Liver (tissue), 3 donors: Measurements from ENCODE around the gene HPCA.

Source experiments
- EGR1 ChIP-seq, 2 donors: IDR thresholded peaks; 2 replicates each; pipeline ENCODE4 v1.6.1; 2016 to 2018; ENCODE audit warnings: antibody characterized with exemption in 2 of 2, low read depth in 2 of 2
- FOXA1 ChIP-seq: IDR thresholded peaks from 2 replicates; pipeline ENCODE4 v1.6.1; 2016; ENCODE audit warnings: antibody characterized with exemption
- FOXA2 ChIP-seq: IDR thresholded peaks from 2 replicates; pipeline ENCODE4 v1.6.1; 2016; ENCODE audit warnings: antibody characterized with exemption
- GABPA ChIP-seq, 2 donors: IDR thresholded peaks in 1 of 2; conservative IDR thresholded peaks in 1 of 2; 2 replicates each; pipeline ENCODE4 v1.6.1; 2016; ENCODE audit warnings: antibody characterized with exemption in 2 of 2, mild to moderate bottlenecking in 1 of 2, moderate library complexity in 1 of 2
- HNF4A ChIP-seq, 2 donors: conservative IDR thresholded peaks; 2 replicates each; pipeline ENCODE4 v1.6.1; 2016; ENCODE audit warnings: antibody characterized with exemption in 2 of 2, mild to moderate bottlenecking in 2 of 2
- JUND ChIP-seq, 2 donors: IDR thresholded peaks; 2 replicates each; pipeline ENCODE4 v1.6.1; 2016; ENCODE audit warnings: antibody characterized with exemption in 2 of 2
- RAD21 ChIP-seq, 2 donors: IDR thresholded peaks; 2 replicates each; pipeline ENCODE4 v1.6.1; 2016; ENCODE audit warnings: antibody characterized with exemption in 2 of 2, mild to moderate bottlenecking in 2 of 2
- SP1 ChIP-seq: IDR thresholded peaks from 2 replicates; pipeline ENCODE4 v1.6.1; 2018; ENCODE audit warnings: antibody characterized with exemption, mild to moderate bottlenecking
- TAF1 ChIP-seq: conservative IDR thresholded peaks from 2 replicates; pipeline ENCODE4 v1.6.1; 2016; ENCODE audit warnings: antibody characterized with exemption, mild to moderate bottlenecking
- YY1 ChIP-seq: IDR thresholded peaks from 2 replicates; pipeline ENCODE4 v1.6.1; 2016; ENCODE audit warnings: antibody characterized with exemption, mild to moderate bottlenecking
- TF ChIP-seq, protein P1 (sequence below): fragments of 150-350 bp; IDR thresholded peaks from 2 replicates; pipeline ENCODE4 v1.5.1; 2017; ENCODE audit warnings: improper control_type of control experiment, low read depth, low read length; ENCODE audit not compliant: missing input control
- TF ChIP-seq, protein P2 (sequence below): IDR thresholded peaks from 2 replicates; pipeline ENCODE4 v1.6.1; 2016; ENCODE audit warnings: antibody characterized with exemption, mild to moderate bottlenecking
- TF ChIP-seq, protein P3 (sequence below): IDR thresholded peaks from 2 replicates; pipeline ENCODE4 v1.6.1; 2016; ENCODE audit warnings: antibody characterized with exemption
- TF ChIP-seq, protein P4 (sequence below): IDR thresholded peaks from 2 replicates; pipeline ENCODE4 v1.6.1; 2016; ENCODE audit warnings: antibody characterized with exemption
- donor health status: healthy.
- donor health status: healthy.

DNA sequence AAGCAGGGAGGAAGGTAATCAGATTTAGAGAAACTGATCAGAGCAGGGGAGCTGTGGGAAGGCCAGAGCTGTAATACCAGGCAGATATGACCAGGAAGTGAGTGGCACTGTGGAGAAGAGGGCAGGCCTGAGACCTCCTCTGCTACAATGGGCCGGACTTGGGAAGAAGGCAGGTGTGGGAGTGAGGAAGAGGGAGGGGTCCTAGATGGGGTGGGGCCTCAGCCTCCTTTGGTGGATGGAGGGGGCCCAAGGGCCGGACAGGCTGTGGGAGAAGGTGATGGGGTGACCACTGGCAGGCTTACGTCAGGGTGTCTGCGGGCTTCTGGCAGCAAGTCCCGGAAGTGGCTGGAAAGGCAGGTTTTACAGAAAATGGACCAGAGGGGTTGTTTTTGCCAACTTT lies 5.0 kb upstream of the HPCA start:
- TF ChIP-seq, protein P1, sequence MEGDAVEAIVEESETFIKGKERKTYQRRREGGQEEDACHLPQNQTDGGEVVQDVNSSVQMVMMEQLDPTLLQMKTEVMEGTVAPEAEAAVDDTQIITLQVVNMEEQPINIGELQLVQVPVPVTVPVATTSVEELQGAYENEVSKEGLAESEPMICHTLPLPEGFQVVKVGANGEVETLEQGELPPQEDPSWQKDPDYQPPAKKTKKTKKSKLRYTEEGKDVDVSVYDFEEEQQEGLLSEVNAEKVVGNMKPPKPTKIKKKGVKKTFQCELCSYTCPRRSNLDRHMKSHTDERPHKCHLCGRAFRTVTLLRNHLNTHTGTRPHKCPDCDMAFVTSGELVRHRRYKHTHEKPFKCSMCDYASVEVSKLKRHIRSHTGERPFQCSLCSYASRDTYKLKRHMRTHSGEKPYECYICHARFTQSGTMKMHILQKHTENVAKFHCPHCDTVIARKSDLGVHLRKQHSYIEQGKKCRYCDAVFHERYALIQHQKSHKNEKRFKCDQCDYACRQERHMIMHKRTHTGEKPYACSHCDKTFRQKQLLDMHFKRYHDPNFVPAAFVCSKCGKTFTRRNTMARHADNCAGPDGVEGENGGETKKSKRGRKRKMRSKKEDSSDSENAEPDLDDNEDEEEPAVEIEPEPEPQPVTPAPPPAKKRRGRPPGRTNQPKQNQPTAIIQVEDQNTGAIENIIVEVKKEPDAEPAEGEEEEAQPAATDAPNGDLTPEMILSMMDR = no peak
- TF ChIP-seq EGR1 (IDR thresholded peaks at IDR 0.05; ENCODE audit: low read depth in 2 of 2) = no peak
- TF ChIP-seq YY1 = no peak
- TF ChIP-seq, protein P2, sequence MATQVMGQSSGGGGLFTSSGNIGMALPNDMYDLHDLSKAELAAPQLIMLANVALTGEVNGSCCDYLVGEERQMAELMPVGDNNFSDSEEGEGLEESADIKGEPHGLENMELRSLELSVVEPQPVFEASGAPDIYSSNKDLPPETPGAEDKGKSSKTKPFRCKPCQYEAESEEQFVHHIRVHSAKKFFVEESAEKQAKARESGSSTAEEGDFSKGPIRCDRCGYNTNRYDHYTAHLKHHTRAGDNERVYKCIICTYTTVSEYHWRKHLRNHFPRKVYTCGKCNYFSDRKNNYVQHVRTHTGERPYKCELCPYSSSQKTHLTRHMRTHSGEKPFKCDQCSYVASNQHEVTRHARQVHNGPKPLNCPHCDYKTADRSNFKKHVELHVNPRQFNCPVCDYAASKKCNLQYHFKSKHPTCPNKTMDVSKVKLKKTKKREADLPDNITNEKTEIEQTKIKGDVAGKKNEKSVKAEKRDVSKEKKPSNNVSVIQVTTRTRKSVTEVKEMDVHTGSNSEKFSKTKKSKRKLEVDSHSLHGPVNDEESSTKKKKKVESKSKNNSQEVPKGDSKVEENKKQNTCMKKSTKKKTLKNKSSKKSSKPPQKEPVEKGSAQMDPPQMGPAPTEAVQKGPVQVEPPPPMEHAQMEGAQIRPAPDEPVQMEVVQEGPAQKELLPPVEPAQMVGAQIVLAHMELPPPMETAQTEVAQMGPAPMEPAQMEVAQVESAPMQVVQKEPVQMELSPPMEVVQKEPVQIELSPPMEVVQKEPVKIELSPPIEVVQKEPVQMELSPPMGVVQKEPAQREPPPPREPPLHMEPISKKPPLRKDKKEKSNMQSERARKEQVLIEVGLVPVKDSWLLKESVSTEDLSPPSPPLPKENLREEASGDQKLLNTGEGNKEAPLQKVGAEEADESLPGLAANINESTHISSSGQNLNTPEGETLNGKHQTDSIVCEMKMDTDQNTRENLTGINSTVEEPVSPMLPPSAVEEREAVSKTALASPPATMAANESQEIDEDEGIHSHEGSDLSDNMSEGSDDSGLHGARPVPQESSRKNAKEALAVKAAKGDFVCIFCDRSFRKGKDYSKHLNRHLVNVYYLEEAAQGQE = no peak
- no peak for TF ChIP-seq GABPA (IDR thresholded peaks at IDR 0.05 in 1 of 2, conservative IDR thresholded peaks at IDR 0.05 in 1 of 2)
- TF ChIP-seq, protein P3, sequence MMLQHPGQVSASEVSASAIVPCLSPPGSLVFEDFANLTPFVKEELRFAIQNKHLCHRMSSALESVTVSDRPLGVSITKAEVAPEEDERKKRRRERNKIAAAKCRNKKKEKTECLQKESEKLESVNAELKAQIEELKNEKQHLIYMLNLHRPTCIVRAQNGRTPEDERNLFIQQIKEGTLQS = no peak
- TF ChIP-seq, protein P4, sequence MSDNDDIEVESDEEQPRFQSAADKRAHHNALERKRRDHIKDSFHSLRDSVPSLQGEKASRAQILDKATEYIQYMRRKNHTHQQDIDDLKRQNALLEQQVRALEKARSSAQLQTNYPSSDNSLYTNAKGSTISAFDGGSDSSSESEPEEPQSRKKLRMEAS = no peak
- no peak for TF ChIP-seq JUND (IDR thresholded peaks at IDR 0.05)
- TF ChIP-seq RAD21 (IDR thresholded peaks at IDR 0.05) = no peak
- no peak for TF ChIP-seq TAF1
- no peak for TF ChIP-seq SP1
- no peak for TF ChIP-seq FOXA2
- TF ChIP-seq HNF4A (conservative IDR thresholded peaks at IDR 0.05) = no peak
- no peak for TF ChIP-seq FOXA1
